ENCODE results near the gene YAP1. TPM values are rescaled to one million over a fixed set of nuclear protein-coding genes. Genes with fewer than 3 reads are reported as not detected.

The YAP1 gene
- total and polyA plus RNA-seq, 4 donors = 3.7 to 65.6 (median 18.3) TPM

DNA sequence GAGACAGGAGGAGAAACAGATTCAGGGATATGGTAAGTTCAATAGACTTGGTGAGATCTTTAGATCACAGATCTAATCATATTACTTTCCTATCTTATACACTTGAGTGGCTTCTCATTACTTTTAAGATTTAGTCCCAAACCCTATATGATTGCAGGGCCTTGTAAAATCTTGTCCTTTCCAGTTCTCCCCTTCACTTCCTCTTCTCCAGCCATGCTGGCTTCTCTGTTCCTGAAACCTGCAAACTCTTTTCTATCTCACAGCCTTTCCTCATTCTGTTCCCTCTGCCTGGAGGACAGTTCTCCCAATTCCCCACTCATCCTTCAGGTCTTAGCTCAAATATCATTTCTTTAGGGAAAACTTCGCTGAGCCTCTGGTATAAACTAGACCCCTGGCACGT, 141.2 kb downstream of the YAP1 start:
- no peaks in the 10 kb centered on the region for H3K36me3 ChIP-seq (ENCODE audit: control insufficient read depth in 4 of 4, insufficient read depth in 3 of 4, low read depth in 1 of 4, low read length in 3 of 4)
- no peak overlapping the region for H3K27ac ChIP-seq (ENCODE audit: low read depth in 1 of 2, low read length in 2 of 2)
- no peaks in the 10 kb centered on the region for H3K4me1 ChIP-seq (ENCODE audit: control insufficient read depth in 4 of 4, insufficient read depth in 4 of 4, low read length in 3 of 4)
- WGBS = over 99% methylated on average over 2 of the region's 2 CpGs
- TF ChIP-seq, protein P1, sequence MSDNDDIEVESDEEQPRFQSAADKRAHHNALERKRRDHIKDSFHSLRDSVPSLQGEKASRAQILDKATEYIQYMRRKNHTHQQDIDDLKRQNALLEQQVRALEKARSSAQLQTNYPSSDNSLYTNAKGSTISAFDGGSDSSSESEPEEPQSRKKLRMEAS (IDR thresholded peaks at IDR 0.05) = no peak
- TF ChIP-seq, protein P2, sequence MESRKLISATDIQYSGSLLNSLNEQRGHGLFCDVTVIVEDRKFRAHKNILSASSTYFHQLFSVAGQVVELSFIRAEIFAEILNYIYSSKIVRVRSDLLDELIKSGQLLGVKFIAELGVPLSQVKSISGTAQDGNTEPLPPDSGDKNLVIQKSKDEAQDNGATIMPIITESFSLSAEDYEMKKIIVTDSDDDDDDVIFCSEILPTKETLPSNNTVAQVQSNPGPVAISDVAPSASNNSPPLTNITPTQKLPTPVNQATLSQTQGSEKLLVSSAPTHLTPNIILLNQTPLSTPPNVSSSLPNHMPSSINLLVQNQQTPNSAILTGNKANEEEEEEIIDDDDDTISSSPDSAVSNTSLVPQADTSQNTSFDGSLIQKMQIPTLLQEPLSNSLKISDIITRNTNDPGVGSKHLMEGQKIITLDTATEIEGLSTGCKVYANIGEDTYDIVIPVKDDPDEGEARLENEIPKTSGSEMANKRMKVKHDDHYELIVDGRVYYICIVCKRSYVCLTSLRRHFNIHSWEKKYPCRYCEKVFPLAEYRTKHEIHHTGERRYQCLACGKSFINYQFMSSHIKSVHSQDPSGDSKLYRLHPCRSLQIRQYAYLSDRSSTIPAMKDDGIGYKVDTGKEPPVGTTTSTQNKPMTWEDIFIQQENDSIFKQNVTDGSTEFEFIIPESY (IDR thresholded peaks at IDR 0.05) = no peak
- TF ChIP-seq FOXA1 (IDR thresholded peaks at IDR 0.05) = no peak
- no peaks in the 10 kb centered on the region for H3K9me3 ChIP-seq (ENCODE audit: control insufficient read depth in 4 of 4, low read length in 3 of 4)
- no peak overlapping the region for H3K4me3 ChIP-seq (ENCODE audit: low read depth in 1 of 3, low read length in 3 of 3)
- H3K9ac ChIP-seq (ENCODE audit: low read depth in 1 of 2, low read length in 2 of 2) = no peak overlapping the region
- no peaks in the 10 kb centered on the region for H3K27me3 ChIP-seq (ENCODE audit: control insufficient read depth in 4 of 4, insufficient read depth in 4 of 4, low read length in 3 of 4)
- DNase-seq (ENCODE audit: low spot score) = no peak

DNA sequence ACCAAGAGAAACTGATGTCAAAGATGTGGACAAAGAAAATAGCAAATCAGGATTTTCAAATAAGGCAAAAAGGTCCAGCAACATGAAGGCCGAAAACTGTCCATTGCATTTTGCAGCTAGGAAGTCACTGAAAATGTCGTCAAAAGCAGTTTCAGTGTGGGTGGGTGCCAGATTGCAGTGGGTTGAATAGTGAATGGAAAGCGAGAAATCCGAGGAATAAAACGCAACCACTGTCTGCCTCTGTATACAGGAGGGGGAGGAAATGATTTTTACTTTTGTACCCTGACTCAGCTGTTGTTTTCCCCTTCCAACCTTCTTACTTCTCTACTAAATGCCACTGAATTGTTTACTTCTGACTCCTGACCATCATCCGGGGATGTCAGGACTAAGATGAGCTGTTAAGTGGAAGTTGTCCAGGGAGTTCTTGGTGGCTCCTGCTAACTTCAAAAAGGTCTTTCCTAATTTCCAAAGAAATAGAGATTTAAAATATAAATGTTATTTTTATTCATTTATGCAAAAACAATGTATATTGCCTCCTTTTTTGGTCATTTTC, 142.2 kb downstream of the YAP1 start:
- TF ChIP-seq FOXA1 (IDR thresholded peaks at IDR 0.05) (no peak), YY1 (IDR thresholded peaks at IDR 0.05) (no peak)
- TF ChIP-seq, protein P3, sequence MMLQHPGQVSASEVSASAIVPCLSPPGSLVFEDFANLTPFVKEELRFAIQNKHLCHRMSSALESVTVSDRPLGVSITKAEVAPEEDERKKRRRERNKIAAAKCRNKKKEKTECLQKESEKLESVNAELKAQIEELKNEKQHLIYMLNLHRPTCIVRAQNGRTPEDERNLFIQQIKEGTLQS (IDR thresholded peaks at IDR 0.05) = no peak
- TF ChIP-seq, protein P1 (IDR thresholded peaks at IDR 0.05) = no peak
- no peaks in the 10 kb centered on the region for H3K4me1 ChIP-seq (ENCODE audit: control insufficient read depth in 4 of 4, insufficient read depth in 4 of 4, low read length in 3 of 4)
- H3K27ac ChIP-seq (ENCODE audit: low read depth in 1 of 2, low read length in 2 of 2) = no peak overlapping the region
- no peak overlapping the region for H3K4me3 ChIP-seq (ENCODE audit: low read depth in 1 of 3, low read length in 3 of 3)
- 92% methylated on average over 6 of the region's 6 CpGs for WGBS
- no peaks in the 10 kb centered on the region for H3K27me3 ChIP-seq (ENCODE audit: control insufficient read depth in 4 of 4, insufficient read depth in 4 of 4, low read length in 3 of 4)
- no peak overlapping the region for H3K9ac ChIP-seq (ENCODE audit: low read depth in 1 of 2, low read length in 2 of 2)
- no peaks in the 10 kb centered on the region for H3K9me3 ChIP-seq (ENCODE audit: control insufficient read depth in 4 of 4, low read length in 3 of 4)
- no peak for DNase-seq (ENCODE audit: low spot score)
- no peaks in the 10 kb centered on the region for H3K36me3 ChIP-seq (ENCODE audit: control insufficient read depth in 4 of 4, insufficient read depth in 3 of 4, low read depth in 1 of 4, low read length in 3 of 4)

DNA sequence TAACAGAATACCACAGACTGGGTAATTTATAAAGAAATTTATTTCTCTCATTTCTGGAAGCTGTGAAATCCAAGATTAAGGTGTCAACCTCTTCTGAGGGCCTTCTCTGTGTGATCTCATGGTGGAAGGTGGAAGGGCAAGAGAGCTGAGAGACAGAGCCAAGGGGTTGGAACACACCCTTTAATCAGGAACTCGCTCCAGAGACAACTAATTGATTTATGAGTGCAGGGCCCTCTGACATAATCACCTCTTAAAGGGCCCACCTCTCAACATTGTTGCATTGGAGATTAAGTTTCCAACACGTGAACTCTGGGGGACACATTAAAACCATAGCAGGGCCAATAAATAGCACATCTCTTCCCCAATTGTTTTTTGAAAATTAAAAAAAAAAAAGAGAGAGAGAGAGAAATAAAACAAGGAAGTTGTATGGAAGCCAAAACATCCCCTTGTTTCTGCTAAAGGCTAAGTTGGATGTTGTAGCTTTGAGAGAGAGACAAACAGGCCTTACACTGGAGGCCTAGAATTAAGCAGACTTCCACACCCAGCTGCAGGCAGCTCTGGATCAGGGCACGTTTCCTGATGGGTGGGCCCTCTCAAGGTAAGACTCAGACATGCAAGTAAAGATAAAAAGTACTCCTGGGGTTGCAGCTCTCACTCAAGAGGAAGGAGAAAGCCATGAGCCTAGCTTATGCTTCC, 142.9 kb downstream of the YAP1 start:
- 56% methylated on average over 3 of the region's 3 CpGs for WGBS
- no peaks in the 10 kb centered on the region for H3K27me3 ChIP-seq (ENCODE audit: control insufficient read depth in 4 of 4, insufficient read depth in 4 of 4, low read length in 3 of 4)
- no peak overlapping the region for H3K9ac ChIP-seq (ENCODE audit: low read depth in 1 of 2, low read length in 2 of 2)
- no peak for DNase-seq (ENCODE audit: low spot score)
- H3K27ac ChIP-seq (ENCODE audit: low read depth in 1 of 2, low read length in 2 of 2) = no peak overlapping the region
- no peak for TF ChIP-seq NR2F2 (IDR thresholded peaks at IDR 0.05)
- TF ChIP-seq, protein P4, sequence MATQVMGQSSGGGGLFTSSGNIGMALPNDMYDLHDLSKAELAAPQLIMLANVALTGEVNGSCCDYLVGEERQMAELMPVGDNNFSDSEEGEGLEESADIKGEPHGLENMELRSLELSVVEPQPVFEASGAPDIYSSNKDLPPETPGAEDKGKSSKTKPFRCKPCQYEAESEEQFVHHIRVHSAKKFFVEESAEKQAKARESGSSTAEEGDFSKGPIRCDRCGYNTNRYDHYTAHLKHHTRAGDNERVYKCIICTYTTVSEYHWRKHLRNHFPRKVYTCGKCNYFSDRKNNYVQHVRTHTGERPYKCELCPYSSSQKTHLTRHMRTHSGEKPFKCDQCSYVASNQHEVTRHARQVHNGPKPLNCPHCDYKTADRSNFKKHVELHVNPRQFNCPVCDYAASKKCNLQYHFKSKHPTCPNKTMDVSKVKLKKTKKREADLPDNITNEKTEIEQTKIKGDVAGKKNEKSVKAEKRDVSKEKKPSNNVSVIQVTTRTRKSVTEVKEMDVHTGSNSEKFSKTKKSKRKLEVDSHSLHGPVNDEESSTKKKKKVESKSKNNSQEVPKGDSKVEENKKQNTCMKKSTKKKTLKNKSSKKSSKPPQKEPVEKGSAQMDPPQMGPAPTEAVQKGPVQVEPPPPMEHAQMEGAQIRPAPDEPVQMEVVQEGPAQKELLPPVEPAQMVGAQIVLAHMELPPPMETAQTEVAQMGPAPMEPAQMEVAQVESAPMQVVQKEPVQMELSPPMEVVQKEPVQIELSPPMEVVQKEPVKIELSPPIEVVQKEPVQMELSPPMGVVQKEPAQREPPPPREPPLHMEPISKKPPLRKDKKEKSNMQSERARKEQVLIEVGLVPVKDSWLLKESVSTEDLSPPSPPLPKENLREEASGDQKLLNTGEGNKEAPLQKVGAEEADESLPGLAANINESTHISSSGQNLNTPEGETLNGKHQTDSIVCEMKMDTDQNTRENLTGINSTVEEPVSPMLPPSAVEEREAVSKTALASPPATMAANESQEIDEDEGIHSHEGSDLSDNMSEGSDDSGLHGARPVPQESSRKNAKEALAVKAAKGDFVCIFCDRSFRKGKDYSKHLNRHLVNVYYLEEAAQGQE (IDR thresholded peaks at IDR 0.05) = no peak
- TF ChIP-seq HNF4A (conservative IDR thresholded peaks at IDR 0.05) = no peak
- TF ChIP-seq, protein P2 (IDR thresholded peaks at IDR 0.05) = no peak
- TF ChIP-seq SP1 (IDR thresholded peaks at IDR 0.05) = no peak
- TF ChIP-seq, protein P5, sequence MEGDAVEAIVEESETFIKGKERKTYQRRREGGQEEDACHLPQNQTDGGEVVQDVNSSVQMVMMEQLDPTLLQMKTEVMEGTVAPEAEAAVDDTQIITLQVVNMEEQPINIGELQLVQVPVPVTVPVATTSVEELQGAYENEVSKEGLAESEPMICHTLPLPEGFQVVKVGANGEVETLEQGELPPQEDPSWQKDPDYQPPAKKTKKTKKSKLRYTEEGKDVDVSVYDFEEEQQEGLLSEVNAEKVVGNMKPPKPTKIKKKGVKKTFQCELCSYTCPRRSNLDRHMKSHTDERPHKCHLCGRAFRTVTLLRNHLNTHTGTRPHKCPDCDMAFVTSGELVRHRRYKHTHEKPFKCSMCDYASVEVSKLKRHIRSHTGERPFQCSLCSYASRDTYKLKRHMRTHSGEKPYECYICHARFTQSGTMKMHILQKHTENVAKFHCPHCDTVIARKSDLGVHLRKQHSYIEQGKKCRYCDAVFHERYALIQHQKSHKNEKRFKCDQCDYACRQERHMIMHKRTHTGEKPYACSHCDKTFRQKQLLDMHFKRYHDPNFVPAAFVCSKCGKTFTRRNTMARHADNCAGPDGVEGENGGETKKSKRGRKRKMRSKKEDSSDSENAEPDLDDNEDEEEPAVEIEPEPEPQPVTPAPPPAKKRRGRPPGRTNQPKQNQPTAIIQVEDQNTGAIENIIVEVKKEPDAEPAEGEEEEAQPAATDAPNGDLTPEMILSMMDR (IDR thresholded peaks at IDR 0.05; ENCODE audit: low read depth, low read length, missing input control) = no peak
- no peak for TF ChIP-seq HNF4G (IDR thresholded peaks at IDR 0.05)
- TF ChIP-seq, protein P3 (IDR thresholded peaks at IDR 0.05) = no peak
- TF ChIP-seq JUND (IDR thresholded peaks at IDR 0.05) = no peak
- H3K4me3 ChIP-seq (ENCODE audit: low read depth in 1 of 3, low read length in 3 of 3) = no peak overlapping the region
- no peaks in the 10 kb centered on the region for H3K36me3 ChIP-seq (ENCODE audit: control insufficient read depth in 4 of 4, insufficient read depth in 3 of 4, low read depth in 1 of 4, low read length in 3 of 4)
- H3K4me1 ChIP-seq (ENCODE audit: control insufficient read depth in 4 of 4, insufficient read depth in 4 of 4, low read length in 3 of 4) = no peaks in the 10 kb centered on the region
- no peaks in the 10 kb centered on the region for H3K9me3 ChIP-seq (ENCODE audit: control insufficient read depth in 4 of 4, low read length in 3 of 4)

Data from liver (tissue), 9 donors.